ENCODE measurements around the gene SYNJ2.

DNA sequence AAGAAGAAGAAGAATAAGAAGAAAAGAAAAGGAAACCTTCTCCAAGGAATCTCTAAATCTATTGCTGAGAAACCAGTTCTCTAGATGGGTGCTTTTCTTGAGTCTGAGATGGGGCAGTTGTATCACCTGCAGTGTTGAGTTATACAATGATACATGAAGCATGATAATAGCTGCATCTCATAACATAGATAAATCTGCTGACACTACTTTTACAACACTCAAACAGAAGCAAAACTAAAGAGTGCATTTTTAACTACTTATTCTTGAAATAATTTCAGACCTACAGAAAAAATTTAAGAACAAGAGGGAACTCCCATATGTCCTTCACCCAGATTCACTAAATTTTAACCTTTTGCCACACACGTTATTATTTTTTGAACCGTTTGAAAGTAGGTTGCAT is 70.3 kb downstream of the SYNJ2 start:
- TF ChIP-seq, protein P1, sequence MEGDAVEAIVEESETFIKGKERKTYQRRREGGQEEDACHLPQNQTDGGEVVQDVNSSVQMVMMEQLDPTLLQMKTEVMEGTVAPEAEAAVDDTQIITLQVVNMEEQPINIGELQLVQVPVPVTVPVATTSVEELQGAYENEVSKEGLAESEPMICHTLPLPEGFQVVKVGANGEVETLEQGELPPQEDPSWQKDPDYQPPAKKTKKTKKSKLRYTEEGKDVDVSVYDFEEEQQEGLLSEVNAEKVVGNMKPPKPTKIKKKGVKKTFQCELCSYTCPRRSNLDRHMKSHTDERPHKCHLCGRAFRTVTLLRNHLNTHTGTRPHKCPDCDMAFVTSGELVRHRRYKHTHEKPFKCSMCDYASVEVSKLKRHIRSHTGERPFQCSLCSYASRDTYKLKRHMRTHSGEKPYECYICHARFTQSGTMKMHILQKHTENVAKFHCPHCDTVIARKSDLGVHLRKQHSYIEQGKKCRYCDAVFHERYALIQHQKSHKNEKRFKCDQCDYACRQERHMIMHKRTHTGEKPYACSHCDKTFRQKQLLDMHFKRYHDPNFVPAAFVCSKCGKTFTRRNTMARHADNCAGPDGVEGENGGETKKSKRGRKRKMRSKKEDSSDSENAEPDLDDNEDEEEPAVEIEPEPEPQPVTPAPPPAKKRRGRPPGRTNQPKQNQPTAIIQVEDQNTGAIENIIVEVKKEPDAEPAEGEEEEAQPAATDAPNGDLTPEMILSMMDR (IDR thresholded peaks at IDR 0.05; ENCODE audit: low read length): no peak
- TF ChIP-seq EZH2 (optimal IDR thresholded peaks at IDR 0.05; ENCODE audit: low read depth, low read length): no peak

Data from MM.1S (cell line).